OCI-LY7 (cell line): Measurements from ENCODE around the gene WDR26. TPM values are rescaled to one million over a fixed set of nuclear protein-coding genes. Genes with fewer than 3 reads are reported as not detected.

Experiments
- BruUV-seq: library from RNA; stranded (reverse); fragments of 400-500 nt; replicated peaks from 2 replicates; lab custom pipeline; 2021; lab: Mats Ljungman, UMichigan
- CTCF ChIA-PET: fragments of 300-600 bp; sonication (Branson Sonifier 250); formaldehyde crosslinking; loops from one replicate; lab custom pipeline; 2022; ENCODE audit warnings: antibody characterized with exemption; ENCODE audit not compliant: unreplicated experiment; lab: Charles Lee
- POLR2A ChIA-PET: fragments of 300-600 bp; sonication (Branson Sonifier 250); formaldehyde crosslinking; loops from one replicate; lab custom pipeline; 2022; ENCODE audit warnings: antibody characterized with exemption; lab: Charles Lee
- DNase-seq: peaks from one replicate; pipeline ENCODE4 v3.0.0-alpha.2; 2015; ENCODE audit warnings: low spot score
- H2AFZ ChIP-seq: fragments of 200-600 bp; sonication (generic), shearing (Covaris generic); 2 replicates; pipeline ENCODE4 v1.6.1; 2014; ENCODE audit warnings: mild to moderate bottlenecking, antibody characterized with exemption, low read length, moderate library complexity
- H3K27ac ChIP-seq: fragments of 200-600 bp; sonication (generic); 2 replicates; pipeline ENCODE4 v1.5.1; 2014; ENCODE audit warnings: mixed run types, low read depth, mild to moderate bottlenecking, moderate library complexity, low read length, inconsistent platforms; ENCODE audit not compliant: poor library complexity, severe bottlenecking
- H3K36me3 ChIP-seq: fragments of 200-600 bp; sonication (generic); 2 replicates; pipeline ENCODE4 v1.6.1; 2014; ENCODE audit warnings: mild to moderate bottlenecking, antibody characterized with exemption, low read length, moderate library complexity, mixed read lengths; ENCODE audit not compliant: insufficient read depth
- H3K4me1 ChIP-seq: fragments of 200-600 bp; sonication (generic); 2 replicates; pipeline ENCODE4 v1.5.1; 2014; ENCODE audit warnings: mild to moderate bottlenecking, low read length; ENCODE audit not compliant: insufficient read depth, poor library complexity, severe bottlenecking
- H3K4me2 ChIP-seq: fragments of 200-600 bp; sonication (generic); 2 replicates; pipeline ENCODE4 v1.6.1; 2014; ENCODE audit warnings: mild to moderate bottlenecking, low read length
- H3K4me3 ChIP-seq: fragments of 200-600 bp; sonication (generic); 2 replicates; pipeline ENCODE4 v1.5.1; 2014; ENCODE audit warnings: mild to moderate bottlenecking, low read depth, low read length; ENCODE audit not compliant: poor library complexity, severe bottlenecking
- H3K79me2 ChIP-seq: fragments of 200-600 bp; sonication (generic); 2 replicates; pipeline ENCODE4 v1.6.1; 2016; ENCODE audit warnings: low read depth, mild to moderate bottlenecking, low read length, moderate library complexity, mixed read lengths; ENCODE audit not compliant: insufficient read depth
- H3K9me2 ChIP-seq: fragments of 200-600 bp; sonication (generic); 2 replicates; pipeline ENCODE4 v1.6.1; 2016; ENCODE audit warnings: mild to moderate bottlenecking, low read length, mixed read lengths; ENCODE audit not compliant: insufficient read depth
- H3K9me3 ChIP-seq: fragments of 200-600 bp; sonication (generic); 2 replicates; pipeline ENCODE4 v1.6.1; 2014; ENCODE audit warnings: mild to moderate bottlenecking, mixed run types, low read length, mixed read lengths
- H4K20me1 ChIP-seq: fragments of 200-600 bp; sonication (generic); 2 replicates; pipeline ENCODE4 v1.6.1; 2014; ENCODE audit warnings: mild to moderate bottlenecking, antibody characterized with exemption, low read length, moderate library complexity, mixed read lengths; ENCODE audit not compliant: insufficient read depth
- EZH2phosphoT487 ChIP-seq: fragments of 200-600 bp; sonication (generic); IDR thresholded peaks from 2 replicates; pipeline ENCODE4 v1.6.1; 2018; ENCODE audit warnings: low read depth, borderline replicate concordance, mild to moderate bottlenecking, mixed run types, antibody characterized with exemption, low read length, moderate library complexity, mixed read lengths
- intact Hi-C: fragments of 100-400 bp; cut with micrococcal nuclease; formaldehyde crosslinking; loops from one replicate; pipeline ENCODE4 v1.10.0; 2022; ENCODE audit not compliant: unreplicated experiment
- total RNA-seq, 2 experiments: library from RNA; depleted of rRNA in 1 of 2; stranded (reverse); fragments of >200 nt in 1 of 2; shearing (Covaris generic) in 1 of 2; gene quantifications; 2 replicates each; pipeline ENCODE4 v1.2.3, GENCODE V29; 2014 to 2022
- TF ChIP-seq, protein P1 (sequence below): fragments of 200-600 bp; sonication (generic); conservative IDR thresholded peaks from 2 replicates; pipeline ENCODE4 v1.5.1; 2014; ENCODE audit warnings: mild to moderate bottlenecking, antibody characterized with exemption, low read length, moderate library complexity, mixed read lengths

WDR26 gene
- total RNA-seq, 2 experiments from 2014 or later, result 32.0 to 77.5 TPM

DNA sequence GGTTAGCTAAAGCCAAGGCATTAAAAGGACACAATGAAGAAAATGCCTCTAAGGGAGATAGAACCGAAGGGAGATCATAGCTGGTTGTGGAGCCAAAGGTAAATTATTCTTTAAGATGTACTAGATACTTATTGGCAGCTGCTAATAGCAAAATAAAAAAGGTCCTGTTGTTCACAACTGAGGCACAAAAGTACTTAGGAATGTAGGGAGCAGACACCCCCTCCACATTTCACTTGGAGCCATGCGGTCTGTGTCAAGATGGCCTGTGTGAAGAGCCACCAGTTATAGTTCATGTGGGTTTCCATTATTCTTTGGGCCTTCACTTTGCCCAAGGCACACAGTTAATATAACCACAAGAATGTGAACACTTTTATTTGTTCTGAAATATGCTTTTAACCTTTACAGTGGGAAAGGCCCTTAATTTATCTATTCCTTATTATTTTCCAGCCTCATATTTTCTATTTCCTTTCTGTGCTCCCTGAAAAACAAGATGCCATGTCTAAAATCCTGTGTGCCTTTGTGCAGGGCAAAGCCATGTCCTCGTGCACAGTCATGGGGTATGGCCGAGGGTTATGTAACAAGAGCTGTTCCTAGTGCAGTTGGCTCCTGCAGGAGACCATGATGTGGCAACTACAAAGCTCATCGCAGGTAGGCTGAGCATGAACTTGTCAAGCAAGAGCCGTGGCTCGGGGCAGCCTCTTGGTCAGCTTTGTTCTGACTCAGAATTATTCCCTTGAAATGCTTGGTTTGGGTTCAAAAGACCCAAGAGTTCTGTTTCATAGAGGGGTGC, 16.2 kb upstream of the WDR26 start:
- no peaks in the 10 kb centered on the region for H3K79me2 ChIP-seq
- no peaks in the 10 kb centered on the region for H3K4me1 ChIP-seq
- intact Hi-C loops, result no loop called here
- H3K4me2 ChIP-seq, result no peak overlapping the region
- no peaks in the 10 kb centered on the region for H4K20me1 ChIP-seq
- no peak overlapping the region for H3K27ac ChIP-seq
- no peak overlapping the region for H3K4me3 ChIP-seq
- no TSS peak for BruUV-seq
- no peaks in the 10 kb centered on the region; the same call in 1 of the 2 replicates for H3K36me3 ChIP-seq
- TF ChIP-seq EZH2phosphoT487, result no peak
- TF ChIP-seq, protein P1, sequence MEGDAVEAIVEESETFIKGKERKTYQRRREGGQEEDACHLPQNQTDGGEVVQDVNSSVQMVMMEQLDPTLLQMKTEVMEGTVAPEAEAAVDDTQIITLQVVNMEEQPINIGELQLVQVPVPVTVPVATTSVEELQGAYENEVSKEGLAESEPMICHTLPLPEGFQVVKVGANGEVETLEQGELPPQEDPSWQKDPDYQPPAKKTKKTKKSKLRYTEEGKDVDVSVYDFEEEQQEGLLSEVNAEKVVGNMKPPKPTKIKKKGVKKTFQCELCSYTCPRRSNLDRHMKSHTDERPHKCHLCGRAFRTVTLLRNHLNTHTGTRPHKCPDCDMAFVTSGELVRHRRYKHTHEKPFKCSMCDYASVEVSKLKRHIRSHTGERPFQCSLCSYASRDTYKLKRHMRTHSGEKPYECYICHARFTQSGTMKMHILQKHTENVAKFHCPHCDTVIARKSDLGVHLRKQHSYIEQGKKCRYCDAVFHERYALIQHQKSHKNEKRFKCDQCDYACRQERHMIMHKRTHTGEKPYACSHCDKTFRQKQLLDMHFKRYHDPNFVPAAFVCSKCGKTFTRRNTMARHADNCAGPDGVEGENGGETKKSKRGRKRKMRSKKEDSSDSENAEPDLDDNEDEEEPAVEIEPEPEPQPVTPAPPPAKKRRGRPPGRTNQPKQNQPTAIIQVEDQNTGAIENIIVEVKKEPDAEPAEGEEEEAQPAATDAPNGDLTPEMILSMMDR, result no peak
- H3K9me3 ChIP-seq, result no peaks in the 10 kb centered on the region
- POLR2A ChIA-PET, result no interaction called here
- no peak overlapping the region for H2AFZ ChIP-seq
- DNase-seq, result no peak
- CTCF ChIA-PET, result no interaction called here
- no peaks in the 10 kb centered on the region for H3K9me2 ChIP-seq

DNA sequence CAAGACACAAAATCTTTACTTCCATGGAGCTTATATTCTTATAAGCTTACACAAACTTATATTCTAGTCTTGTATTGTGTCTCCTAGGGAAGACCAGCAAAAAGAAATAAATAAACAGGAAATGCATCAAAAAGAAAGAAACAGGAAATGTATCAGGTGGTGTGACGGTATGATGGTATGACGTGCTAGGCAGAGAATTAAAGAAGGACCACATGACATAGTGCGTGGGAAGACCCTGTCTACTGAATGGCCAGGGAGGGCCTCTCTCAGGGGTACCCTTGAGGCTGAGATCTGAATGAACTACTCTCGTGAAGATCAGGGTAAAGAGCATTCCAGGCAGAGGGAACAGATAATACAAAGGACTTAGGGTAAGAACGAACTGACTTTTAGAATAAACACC, 15.6 kb upstream of the WDR26 start:
- Histone ChIP-seq H3K9me3 (no peaks in the 10 kb centered on the region), H3K4me2 (no peak overlapping the region), H3K9me2 (no peaks in the 10 kb centered on the region), H3K27ac (no peak overlapping the region), H3K79me2 (no peaks in the 10 kb centered on the region), H2AFZ (no peak overlapping the region), H4K20me1 (no peaks in the 10 kb centered on the region), H3K4me1 (no peaks in the 10 kb centered on the region), H3K36me3 (no peaks in the 10 kb centered on the region; the same call in 1 of the 2 replicates), H3K4me3 (no peak overlapping the region)
- ChIA-PET CTCF (no interaction called here), POLR2A (no interaction called here)
- no peak for DNase-seq
- TF ChIP-seq, protein P1, result no peak
- no peak for TF ChIP-seq EZH2phosphoT487
- intact Hi-C loops, result no loop called here
- BruUV-seq, result no TSS peak

DNA sequence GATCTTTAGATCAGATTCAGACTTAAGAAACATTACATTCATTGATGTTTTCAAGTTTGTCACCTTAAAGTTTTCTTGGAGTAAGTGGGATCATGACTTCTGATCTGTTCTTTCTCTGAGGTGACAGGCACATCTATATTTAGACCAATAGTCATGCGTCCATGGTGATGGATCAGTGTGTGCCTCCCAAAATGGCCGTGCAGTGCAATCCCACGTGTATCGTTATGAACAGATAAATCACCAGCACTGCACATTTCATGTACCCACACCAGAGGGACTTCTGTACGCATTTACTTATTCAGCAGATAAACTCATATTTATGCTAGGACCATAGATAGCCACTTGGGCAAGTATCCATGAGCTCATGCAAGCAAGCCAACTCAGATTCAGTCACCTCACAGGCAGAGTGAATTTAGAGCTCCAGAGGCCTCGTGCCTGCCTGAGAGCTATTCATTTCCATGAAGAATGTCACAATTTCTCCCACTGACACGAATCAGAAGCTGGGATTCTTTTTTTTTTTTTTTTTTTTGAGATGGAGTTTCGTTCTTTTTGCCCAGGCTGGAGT, 13.9 kb upstream of the WDR26 start:
- Histone ChIP-seq H3K79me2 (no peaks in the 10 kb centered on the region), H3K9me3 (no peaks in the 10 kb centered on the region), H3K9me2 (no peaks in the 10 kb centered on the region), H3K4me1 (no peaks in the 10 kb centered on the region), H3K4me3 (no peak overlapping the region), H4K20me1 (no peaks in the 10 kb centered on the region), H3K4me2 (no peak overlapping the region), H2AFZ (no peak overlapping the region), H3K27ac (no peak overlapping the region), H3K36me3 (no peaks in the 10 kb centered on the region)
- DNase-seq, result no peak
- no TSS peak for BruUV-seq
- CTCF ChIA-PET, result interaction anchor here (1.0 kb wide), 1 partner anchor 30 kb away, joined by 5 read pairs; no protein-coding TSS in a partner anchor
- POLR2A ChIA-PET, result interaction anchor here (0.6 to 0.7 kb wide), 2 partner anchors 25 to 605 kb away, joined by 3 read pairs; no protein-coding TSS in a partner anchor
- TF ChIP-seq, protein P1, result no peak
- no peak for TF ChIP-seq EZH2phosphoT487
- intact Hi-C loops, result no loop called here
